Ascending aorta (tissue), 2 donors: ENCODE results near the gene NHLH1. TPM values are rescaled to one million over a fixed set of nuclear protein-coding genes. Genes with fewer than 3 reads are reported as not detected.
A peak's percentile ranks its signal among the peaks of the same experiment; 100 is the strongest.

Source experiments
- DNase-seq, 2 donors: peaks; one replicate each; pipeline ENCODE4 v3.0.0-alpha.2; 2019; ENCODE audit warnings: low spot score in 2 of 2
- H3K27ac ChIP-seq, 2 donors: fragments of 200-600 bp; sonication (generic); one replicate each; pipeline ENCODE4 v1.5.1; 2016 to 2017; ENCODE audit warnings: mild to moderate bottlenecking in 1 of 2
- H3K27me3 ChIP-seq: fragments of 200-600 bp; sonication (generic); one replicate; pipeline ENCODE4 v1.5.1; 2017
- H3K36me3 ChIP-seq, 2 donors: fragments of 200-600 bp; sonication (generic); one replicate each; pipeline ENCODE4 v1.5.1; 2016
- H3K4me1 ChIP-seq, 2 donors: fragments of 200-600 bp; sonication (generic); one replicate each; pipeline ENCODE4 v1.5.1; 2016 to 2017; ENCODE audit warnings: mild to moderate bottlenecking in 1 of 2
- H3K4me3 ChIP-seq, 2 donors: fragments of 200-600 bp; sonication (generic); one replicate each; pipeline ENCODE4 v1.5.1; 2016 to 2017; ENCODE audit warnings: mild to moderate bottlenecking in 1 of 2
- H3K9me3 ChIP-seq, 2 donors: fragments of 200-600 bp; sonication (generic); one replicate each; pipeline ENCODE4 v1.5.1; 2016
- intact Hi-C: fragments of 100-400 bp; cut with DNase I; formaldehyde crosslinking; loops from one replicate; pipeline ENCODE4 v1.15.1; 2023
- total RNA-seq: library from RNA; depleted of rRNA; stranded (reverse); fragments of >200 nt; gene quantifications from one replicate; pipeline ENCODE4 v1.1.0, GENCODE V29; 2016
- TF ChIP-seq, protein P1 (sequence below), 3 experiments: fragments of 200-600 bp in 2 of 3; fragments of 450-650 bp in 1 of 3; sonication (generic) in 2 of 3; IDR thresholded peaks; one replicate each; pipeline ENCODE4 v1.5.1; 2016 to 2019; ENCODE audit warnings: antibody characterized with exemption in 3 of 3, mild to moderate bottlenecking in 1 of 3, moderate library complexity in 1 of 3

The NHLH1 gene
- total RNA-seq, 1 donor from 2014 or later = not detected

DNA sequence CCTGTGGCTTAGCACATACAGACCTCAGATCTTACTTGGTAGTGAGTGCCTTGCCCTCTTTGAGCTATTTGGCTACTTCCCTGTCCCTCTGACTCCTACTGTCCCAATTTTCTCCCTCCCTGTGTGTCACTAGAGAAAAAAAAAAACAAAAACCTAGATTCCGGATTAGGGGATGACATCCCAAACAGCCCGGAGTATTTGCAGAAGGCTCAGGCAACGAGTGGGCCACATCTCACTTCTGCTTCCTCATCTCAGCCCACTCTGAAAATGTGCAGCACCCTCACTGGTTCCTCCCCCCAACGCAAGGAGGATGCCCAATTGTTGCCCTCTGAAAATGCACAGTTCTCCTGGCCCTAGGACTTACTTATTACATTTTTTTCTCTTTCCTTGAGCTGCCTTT, 4.9 kb downstream of the NHLH1 start:
- TF ChIP-seq, protein P1, sequence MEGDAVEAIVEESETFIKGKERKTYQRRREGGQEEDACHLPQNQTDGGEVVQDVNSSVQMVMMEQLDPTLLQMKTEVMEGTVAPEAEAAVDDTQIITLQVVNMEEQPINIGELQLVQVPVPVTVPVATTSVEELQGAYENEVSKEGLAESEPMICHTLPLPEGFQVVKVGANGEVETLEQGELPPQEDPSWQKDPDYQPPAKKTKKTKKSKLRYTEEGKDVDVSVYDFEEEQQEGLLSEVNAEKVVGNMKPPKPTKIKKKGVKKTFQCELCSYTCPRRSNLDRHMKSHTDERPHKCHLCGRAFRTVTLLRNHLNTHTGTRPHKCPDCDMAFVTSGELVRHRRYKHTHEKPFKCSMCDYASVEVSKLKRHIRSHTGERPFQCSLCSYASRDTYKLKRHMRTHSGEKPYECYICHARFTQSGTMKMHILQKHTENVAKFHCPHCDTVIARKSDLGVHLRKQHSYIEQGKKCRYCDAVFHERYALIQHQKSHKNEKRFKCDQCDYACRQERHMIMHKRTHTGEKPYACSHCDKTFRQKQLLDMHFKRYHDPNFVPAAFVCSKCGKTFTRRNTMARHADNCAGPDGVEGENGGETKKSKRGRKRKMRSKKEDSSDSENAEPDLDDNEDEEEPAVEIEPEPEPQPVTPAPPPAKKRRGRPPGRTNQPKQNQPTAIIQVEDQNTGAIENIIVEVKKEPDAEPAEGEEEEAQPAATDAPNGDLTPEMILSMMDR (IDR thresholded peaks at IDR 0.05) = no peak
- Histone ChIP-seq H3K36me3 (no peaks in the 10 kb centered on the region), H3K4me3 (no peak overlapping the region), H3K4me1 (no peaks in the 10 kb centered on the region), H3K27ac (no peak overlapping the region), H3K27me3 (no peaks in the 10 kb centered on the region), H3K9me3 (no peaks in the 10 kb centered on the region)
- no peak for DNase-seq
- intact Hi-C loops = no loop called here

DNA sequence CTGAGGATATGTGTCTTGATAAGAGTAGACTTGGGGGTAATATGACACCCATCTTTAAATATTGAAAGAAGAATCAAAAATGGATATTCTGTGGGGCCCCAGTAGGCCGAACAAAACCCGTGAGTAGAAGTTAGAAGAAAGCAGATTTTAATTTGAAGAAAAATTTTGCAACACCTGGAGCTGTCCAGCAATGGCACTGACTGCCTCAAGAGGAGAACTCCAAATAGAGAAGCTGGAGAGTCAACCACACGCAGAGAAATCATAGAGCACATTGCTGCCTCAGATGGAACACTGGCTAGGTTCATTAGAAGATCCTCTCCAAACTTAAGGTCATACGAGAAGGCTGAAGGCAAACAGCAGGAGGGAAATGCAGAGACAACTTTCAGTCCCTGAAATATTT, 6.8 kb downstream of the NHLH1 start:
- Histone ChIP-seq H3K9me3 (no peaks in the 10 kb centered on the region), H3K36me3 (no peaks in the 10 kb centered on the region), H3K27ac (no peak overlapping the region), H3K4me1 (no peaks in the 10 kb centered on the region), H3K27me3 (no peaks in the 10 kb centered on the region), H3K4me3 (no peak overlapping the region)
- DNase-seq = no peak
- intact Hi-C loops = no loop called here
- TF ChIP-seq, protein P1 (IDR thresholded peaks at IDR 0.05) = no peak

DNA sequence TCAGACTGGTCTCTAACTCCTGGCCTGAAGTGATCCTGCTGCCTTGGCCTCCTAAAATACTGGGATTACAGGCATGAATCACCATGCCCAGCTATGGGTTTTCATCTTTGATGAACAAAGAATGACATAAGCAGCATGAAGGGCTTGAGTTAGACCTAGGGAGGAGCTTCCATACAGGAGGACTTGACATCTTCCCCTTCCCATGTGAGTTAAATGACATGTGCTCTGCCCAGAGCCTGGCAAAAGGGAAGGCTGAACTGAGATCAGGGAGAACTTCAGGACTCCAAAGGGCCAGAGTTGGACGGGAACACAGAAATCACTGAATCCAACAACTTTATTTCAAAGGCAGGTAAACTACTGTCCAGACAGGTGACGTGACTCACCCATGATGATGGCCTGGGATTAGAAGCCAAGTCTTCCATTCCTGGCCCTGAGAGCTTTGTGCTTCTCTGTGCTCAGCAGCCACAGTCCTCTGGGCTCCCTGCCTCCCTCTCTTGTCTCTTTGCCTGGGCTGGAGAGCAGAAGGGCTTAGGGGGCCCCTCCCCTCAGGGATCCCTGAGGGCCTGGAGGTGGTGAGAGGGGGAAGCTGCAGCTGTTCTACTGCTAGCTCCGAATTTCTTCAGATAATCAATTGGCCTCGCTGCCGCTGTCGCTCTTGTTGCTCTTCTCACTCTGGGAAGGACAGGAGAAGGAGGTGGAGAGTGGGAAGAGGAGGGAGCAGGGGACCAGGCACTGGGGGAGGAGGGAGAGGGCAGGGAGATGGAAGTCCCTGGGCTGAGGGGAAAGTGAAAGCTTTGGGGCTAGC, 7.6 kb downstream of the NHLH1 start:
- DNase-seq = no peak
- intact Hi-C loops = no loop called here
- no peaks in the 10 kb centered on the region for H3K4me1 ChIP-seq
- no peaks in the 10 kb centered on the region for H3K9me3 ChIP-seq
- H3K36me3 ChIP-seq = no peaks in the 10 kb centered on the region
- no peaks in the 10 kb centered on the region for H3K27me3 ChIP-seq
- TF ChIP-seq, protein P1 (IDR thresholded peaks at IDR 0.05) = no peak
- no peak overlapping the region for H3K4me3 ChIP-seq
- peak overlapping the region in 1 of 2 donors; percentile 18 for H3K27ac ChIP-seq

DNA sequence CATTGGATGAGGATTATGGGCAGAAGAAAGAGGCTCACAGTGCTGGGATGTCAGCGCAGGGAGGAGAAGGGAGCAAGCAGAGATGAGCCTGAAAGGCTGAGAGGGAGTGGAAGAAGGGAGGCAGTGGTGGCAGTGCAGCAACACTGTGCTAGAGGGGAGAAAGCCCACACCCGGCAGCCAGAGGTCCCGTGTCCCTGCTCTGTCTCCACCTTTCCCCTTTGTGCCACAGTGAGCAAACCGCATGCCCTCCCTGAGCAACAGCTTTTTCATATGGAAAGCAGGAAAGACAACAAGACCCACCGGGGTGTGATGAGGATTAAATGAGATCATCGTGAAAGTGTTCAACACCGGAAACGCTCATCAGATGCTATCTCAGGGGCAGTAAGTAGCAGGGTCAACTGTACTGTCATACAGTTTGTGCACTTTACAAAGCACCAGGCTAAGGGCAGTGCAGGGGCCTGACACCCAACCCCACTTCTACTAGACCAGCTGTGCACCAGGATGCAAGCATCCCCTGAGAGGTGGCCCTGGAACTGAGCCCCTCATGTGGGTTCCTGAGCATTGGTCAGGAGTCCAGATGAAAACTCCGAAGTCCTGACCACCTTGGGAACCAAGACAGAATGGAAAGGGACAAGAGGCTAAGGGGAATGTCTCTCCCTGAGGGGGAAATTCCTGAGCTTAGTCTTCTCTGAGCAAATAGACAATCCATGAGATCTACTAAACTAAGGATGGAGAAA, 9.1 kb downstream of the NHLH1 start:
- H3K27me3 ChIP-seq = no peaks in the 10 kb centered on the region
- H3K27ac ChIP-seq = no peak overlapping the region
- H3K9me3 ChIP-seq = no peaks in the 10 kb centered on the region
- intact Hi-C loops = no loop called here
- TF ChIP-seq, protein P1 (IDR thresholded peaks at IDR 0.05) = no peak
- H3K4me1 ChIP-seq = no peaks in the 10 kb centered on the region
- no peaks in the 10 kb centered on the region for H3K36me3 ChIP-seq
- H3K4me3 ChIP-seq = no peak overlapping the region
- peak in 1 of 2 donors; percentile 31 for DNase-seq

DNA sequence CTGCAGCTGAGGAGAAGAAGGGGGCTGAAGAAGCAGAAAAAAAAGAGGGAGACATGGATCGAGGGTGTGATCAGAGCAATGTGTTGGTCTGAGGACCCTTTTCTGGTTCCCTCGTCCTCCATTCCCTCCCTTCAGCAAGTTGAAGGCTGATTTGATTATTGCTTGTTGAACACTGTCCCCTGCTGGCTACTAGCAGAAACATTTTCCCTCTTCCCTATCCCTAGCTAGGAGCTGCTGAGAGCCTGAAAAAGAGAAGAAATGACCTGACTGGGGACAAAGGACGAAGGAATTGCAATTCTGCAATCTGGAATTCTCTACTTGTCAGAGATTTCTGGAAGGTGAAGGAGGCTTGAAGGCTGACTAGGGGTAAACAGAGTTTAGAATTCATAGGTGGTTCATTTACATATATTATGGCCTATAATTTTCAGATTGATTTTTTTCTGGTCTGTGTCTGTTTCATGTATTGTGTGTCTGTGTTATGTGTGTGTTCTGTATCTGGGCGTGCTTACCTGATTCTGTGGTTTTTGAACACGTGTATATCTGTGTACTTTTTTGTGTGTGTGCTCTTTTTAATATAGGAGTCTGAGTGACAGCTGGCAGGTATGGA, 9.8 kb downstream of the NHLH1 start:
- intact Hi-C loops = no loop called here
- H3K27ac ChIP-seq = no peak overlapping the region
- DNase-seq = no peak

More for the DNA sequence above, 9.8 kb downstream of the NHLH1 start:
- Histone ChIP-seq H3K9me3 (no peaks in the 10 kb centered on the region), H3K4me1 (no peaks in the 10 kb centered on the region), H3K4me3 (no peak overlapping the region), H3K36me3 (no peaks in the 10 kb centered on the region), H3K27me3 (no peaks in the 10 kb centered on the region)
- TF ChIP-seq, protein P1 (IDR thresholded peaks at IDR 0.05) = peak; percentile 69 to 79 (median 70)
